Activated T-helper 9 cell treated with anti-CD3 and anti-CD28 coated beads, Interleukin-2, amount 50 U/mL, for 16 hours (primary cell): ENCODE data around the gene CUX1.
"Not testable (repeated sequence)": the region's sequence is repeated elsewhere in the genome, so short reads cannot be mapped to it uniquely, and the experiment has no call there.

Experiments
- DNase-seq: peaks from one replicate; pipeline ENCODE4 v3.0.0-alpha.2; 2020; ENCODE audit warnings: low read depth

CUX1 gene

GRCh38 chr7:102288285-102288930 lies 471.0 kb downstream of the CUX1 start:
- no peak for DNase-seq

- no peak for DNase-seq
Observed at GRCh38 chr7:102289057-102289456, 471.6 kb downstream of the CUX1 start.

DNA sequence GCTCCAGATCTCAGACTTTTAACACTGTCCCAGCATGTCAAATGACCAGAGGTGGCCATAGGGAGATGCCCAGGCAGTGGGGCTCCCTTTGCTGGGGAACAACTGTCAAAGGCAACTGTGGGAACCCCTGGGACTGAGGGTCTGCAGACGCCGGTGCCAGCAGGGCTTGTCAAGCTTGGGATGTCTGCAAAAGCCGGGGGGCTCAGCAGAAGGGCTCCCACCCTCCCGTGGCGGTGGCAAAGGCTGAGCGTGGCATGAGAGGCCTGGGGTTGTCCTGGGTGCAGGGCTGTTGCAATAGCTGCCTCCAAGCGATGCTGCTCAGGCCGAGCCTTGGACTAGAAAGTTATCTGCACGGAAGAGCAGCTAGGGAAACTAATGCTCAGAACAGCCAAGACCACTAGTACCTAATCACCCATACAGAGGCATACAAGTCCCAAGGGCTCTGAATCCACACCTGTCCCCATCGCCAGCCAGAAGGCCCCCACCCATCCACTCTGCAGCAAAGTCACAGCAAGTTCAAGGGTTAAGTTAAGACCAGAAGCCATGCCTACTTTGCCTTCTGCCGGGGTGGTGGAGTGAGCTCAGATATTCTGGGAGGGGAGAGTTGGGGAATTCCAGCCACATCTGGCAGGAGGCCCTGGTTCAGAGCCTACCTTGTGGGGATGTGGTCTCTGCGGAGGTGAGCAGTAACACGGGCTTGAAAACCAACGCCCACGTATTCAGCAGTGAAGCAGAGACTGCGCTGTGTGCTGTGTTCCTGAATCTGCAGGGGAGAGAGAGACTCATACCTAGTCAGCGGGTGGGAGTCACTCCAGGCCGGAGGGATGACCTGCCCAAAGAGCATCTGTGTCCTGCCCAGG lies 473.9 kb downstream of the CUX1 start:
- DNase-seq: no peak

GRCh38 chr7:102291916-102292267 lies 474.5 kb downstream of the CUX1 start:
- DNase-seq: no peak

DNA sequence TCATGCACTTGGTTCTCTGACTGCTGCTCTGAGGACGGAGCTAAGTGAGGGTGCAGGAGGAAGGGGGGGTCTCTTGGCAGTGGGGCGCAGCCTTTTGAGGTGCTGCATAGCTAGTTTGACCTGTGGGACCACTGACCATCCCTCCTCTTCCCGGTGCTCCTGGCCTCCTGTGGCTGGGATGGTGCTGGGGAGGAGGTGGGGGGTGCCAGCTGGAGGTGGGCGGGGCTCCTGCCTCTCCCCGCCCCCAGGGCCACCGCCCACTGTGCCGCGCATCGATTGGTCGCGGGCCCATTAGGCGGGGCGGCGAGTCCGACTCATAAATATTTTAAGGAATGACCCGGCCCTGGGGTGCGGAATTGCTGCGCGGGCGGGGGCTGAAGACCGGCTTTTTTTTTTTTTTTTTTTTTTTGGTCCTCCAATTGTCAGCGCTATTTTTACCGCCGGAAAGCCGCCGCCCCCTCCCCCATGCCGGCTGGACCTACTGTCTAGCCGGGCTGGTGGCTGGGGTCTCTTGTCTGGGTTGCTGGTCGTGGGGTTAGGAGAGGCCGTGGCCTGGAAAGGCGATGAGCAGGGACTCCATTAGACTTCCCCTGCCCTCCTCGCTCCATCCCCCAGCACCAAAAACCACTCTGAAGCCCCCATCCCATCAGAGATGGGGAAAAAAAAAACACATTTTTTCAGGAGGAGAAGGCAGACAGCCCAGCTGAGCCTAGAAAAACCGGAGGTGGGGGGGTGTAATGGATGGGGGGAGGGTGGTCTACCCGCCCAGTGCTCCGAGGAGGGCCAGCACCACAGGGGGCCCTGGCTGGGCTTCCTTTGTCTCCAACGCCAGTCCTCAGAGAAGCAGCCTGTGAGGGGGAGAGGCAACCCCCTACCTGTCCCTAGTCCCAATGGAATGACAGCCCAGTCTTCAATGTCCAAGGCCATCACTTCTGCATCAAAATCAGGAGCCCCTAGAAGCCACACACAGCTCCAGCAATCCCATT lies 475.7 kb downstream of the CUX1 start:
- no peak for DNase-seq

GRCh38 chr7:102294589-102294988 lies 477.2 kb downstream of the CUX1 start:
- no peak for DNase-seq

GRCh38 chr7:102295346-102296178 lies 478.1 kb downstream of the CUX1 start:
- DNase-seq: no peak

- no peak for DNase-seq
Observed at GRCh38 chr7:102296179-102296438, 478.7 kb downstream of the CUX1 start.

DNA sequence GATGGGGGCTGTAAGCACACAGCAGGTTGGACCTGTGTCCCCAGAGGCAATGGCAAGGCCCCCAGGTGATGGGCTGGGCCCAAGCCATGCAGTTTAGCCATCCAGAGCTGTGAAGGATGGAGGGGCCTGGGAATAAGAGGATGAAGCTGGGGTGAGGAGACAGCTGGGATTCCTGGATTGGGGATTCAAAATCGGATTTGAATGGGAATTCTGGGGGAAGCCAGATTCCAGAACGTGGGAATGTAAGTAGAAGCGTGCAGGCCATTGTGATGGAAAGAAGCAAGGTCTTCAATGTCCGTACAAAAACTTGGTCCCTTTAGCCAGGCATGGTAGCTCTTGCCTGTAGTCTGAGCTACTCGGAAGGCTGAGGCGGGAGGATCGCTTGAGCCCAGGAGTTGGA lies 479.1 kb downstream of the CUX1 start:
- no peak for DNase-seq

DNA sequence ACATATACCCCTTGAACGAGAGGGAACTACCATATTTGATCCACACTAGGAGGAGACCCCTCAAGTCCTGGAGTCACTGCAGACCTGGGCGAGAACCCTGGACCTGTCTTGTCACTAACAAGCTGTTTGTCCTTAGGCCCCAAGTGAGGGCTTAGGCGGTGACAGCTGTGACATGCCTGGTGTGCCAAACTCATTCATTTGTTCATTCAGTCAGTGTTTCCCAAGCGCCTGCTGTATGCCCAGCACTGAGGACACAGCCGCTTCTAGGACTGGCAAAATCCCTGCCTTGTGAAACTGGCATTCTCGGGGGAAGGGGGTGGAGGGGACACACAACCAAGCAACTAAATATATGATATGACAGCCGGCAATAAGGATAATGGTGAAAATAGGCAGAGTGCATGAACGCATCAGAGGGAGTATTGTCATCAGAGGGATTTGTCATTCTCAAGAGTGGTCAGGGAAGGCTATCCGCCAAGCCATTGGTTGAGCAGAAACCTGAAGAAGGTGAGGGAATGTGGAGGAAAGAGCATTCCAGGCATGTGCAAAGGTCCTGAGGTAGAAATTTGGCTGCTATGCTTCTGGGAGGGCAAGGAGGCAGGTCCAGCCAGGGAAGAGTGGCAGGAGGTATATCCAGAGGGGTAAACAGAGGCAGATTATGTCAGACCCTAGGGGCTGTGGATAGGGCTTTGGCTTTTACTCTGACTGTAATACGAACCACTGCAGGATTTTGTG lies 480.2 kb downstream of the CUX1 start:
- no peak for DNase-seq

DNA sequence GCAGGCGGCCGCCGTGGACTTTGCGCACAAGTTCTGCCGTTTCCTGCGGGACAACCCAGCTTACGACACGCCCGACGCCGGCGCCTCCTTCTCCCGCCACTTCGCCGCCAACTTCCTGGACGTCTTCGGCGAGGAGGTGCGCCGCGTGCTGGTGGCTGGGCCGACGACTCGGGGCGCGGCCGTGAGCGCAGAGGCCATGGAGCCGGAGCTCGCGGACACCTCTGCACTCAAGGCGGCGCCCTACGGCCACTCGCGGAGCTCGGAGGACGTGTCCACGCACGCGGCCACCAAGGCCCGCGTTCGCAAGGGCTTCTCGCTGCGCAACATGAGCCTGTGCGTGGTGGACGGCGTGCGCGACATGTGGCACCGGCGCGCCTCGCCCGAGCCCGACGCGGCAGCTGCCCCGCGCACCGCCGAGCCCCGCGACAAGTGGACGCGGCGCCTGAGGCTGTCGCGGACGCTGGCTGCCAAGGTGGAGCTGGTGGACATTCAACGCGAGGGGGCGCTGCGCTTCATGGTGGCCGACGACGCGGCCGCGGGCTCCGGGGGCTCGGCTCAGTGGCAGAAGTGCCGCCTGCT lies 483.3 kb downstream of the CUX1 start:
- DNase-seq: no peak

DNA sequence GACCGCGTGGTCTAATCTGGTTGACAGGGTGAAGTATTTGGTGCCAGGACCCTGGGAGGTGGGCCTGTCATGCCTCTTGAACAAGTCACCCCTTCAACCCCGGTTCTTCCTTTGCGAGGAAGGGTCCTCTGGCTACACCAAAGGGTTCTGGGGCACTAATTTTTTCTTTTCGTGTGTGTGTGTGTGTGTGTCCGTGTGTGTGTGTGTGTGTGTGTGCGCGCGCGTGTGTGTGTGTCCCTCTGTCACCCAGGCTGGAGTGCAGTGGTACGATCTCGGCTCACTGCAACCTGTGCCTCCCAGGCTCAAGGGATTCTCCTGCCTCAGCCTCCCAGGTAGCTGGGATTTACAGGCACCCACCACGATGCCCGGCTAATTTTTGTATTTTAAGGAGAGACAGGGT lies 483.9 kb downstream of the CUX1 start:
- not testable (repeated sequence) for DNase-seq

DNA sequence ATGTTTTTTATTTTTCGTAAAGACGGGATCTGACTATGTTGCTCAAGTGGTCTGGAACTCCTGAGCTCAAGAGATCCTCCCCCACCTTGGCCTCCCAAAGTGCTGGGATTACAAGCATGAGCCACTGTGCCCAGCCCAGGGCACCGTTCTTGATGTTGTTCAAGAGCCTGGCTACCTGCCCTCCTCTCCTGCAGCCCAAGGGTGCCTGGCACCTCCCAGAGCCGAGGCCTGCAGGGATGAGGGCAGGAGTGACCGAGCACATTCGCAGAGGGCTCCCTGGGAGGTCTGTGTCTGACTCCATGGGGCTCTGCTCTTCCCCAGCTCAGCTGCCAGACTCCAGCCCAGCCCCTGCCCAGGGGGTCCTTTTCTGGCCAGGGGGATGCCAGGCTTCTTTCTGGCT lies 484.6 kb downstream of the CUX1 start:
- DNase-seq: no peak

- DNase-seq: no peak
Observed at GRCh38 chr7:102303669-102304422, 486.4 kb downstream of the CUX1 start.

DNA sequence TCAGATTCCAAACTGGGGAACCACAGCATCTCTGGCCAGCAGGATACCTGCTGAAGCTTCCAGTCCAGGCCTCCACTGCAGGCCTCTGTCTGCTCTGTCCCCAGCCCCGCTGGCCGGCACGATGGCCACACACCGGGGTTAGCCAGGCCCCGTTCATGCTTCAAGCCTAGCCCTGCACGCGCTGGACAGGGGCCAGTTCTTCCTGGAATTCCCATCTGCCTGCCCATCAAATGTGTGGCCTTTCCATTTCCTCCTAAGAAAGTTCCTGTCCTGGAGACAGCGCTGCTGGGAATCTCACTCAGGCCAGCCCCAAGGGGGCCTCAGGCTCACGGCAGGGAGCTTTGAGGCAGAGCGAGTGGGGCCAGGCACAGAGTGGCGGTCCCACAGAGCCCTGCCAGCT lies 487.2 kb downstream of the CUX1 start:
- DNase-seq: no peak

DNA sequence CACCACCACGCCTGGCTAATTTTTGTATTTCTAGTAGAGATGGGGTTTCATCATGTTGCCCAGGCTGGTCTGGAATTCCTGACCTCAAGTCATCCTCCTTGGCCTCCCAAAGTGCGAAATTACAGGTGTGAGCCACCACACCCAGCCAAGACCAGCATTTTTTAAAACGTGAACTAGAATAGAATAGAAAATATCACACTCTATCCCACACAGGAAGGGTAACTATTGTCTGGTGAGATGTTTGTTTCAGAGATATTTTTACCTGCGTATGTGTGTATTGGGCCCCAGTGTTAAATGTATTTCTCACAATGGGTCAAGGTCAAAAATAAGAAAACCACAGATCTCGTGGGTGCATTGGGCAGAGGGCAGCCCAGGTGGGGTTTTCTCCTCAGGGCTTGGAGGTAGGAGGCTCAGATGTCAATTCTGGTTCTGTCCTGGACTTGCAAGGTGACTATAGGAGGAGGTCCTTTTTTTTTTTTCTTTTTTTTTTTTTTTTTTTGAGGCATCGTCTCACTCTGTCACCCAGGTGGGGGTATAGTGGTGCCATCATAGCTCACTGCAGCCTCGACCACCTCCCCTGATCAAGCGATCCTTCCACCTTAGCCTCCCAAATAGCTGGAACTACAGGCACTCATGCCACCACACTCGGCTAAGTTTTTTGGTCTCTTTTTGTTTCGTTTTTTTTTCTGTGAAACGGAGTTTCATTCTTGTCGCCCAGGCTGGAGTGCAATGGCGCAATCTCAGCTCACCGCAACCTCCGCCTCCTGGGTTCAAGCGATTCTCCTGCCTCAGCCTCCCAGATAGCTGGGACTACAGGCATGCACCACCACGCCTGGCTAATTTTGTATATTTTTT lies 488.2 kb downstream of the CUX1 start:
- DNase-seq: no peak

- no peak for DNase-seq
Observed at GRCh38 chr7:102306916-102307677, 489.7 kb downstream of the CUX1 start.

GRCh38 chr7:102310414-102310815 lies 493.0 kb downstream of the CUX1 start:
- no peak for DNase-seq
